ENCODE measurements around the gene SHISA3.

DNA sequence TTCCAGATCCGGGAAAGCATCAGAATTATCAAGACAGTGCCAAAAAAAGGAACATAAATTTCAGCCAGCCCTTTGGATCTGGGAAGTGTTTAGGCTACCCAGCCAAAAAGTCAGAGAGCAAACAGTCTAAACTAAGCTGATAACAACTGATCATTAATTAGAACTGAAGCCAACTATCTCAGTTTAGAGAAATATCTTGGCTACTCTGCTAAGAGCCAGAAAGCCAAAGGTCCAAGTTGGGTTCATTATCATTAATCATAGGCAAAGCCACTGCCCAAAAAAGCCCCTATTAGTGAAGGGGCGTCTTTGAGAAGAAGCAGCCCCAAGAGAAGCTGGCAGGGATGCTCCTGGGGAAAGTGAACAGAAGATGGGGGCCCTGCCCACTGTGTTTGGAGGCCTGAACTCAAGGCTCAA lies 37.0 kb upstream of the SHISA3 start:
- TF ChIP-seq, protein P1, sequence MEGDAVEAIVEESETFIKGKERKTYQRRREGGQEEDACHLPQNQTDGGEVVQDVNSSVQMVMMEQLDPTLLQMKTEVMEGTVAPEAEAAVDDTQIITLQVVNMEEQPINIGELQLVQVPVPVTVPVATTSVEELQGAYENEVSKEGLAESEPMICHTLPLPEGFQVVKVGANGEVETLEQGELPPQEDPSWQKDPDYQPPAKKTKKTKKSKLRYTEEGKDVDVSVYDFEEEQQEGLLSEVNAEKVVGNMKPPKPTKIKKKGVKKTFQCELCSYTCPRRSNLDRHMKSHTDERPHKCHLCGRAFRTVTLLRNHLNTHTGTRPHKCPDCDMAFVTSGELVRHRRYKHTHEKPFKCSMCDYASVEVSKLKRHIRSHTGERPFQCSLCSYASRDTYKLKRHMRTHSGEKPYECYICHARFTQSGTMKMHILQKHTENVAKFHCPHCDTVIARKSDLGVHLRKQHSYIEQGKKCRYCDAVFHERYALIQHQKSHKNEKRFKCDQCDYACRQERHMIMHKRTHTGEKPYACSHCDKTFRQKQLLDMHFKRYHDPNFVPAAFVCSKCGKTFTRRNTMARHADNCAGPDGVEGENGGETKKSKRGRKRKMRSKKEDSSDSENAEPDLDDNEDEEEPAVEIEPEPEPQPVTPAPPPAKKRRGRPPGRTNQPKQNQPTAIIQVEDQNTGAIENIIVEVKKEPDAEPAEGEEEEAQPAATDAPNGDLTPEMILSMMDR (IDR thresholded peaks at IDR 0.05), result no peak
- no peak for TF ChIP-seq POLR2A (IDR thresholded peaks at IDR 0.05)

All from prostate gland (tissue), 2 donors.